Activated T-helper 2 cell treated with anti-CD3 and anti-CD28 coated beads, Interferon-gamma antibody, Interleukin-2, Interleukin-4, amounts not matched to agents 10 μg/mL and 5 μg/mL and 100 μg/mL, durations not matched to agents 14 hours and 24 hours and 36 hours (primary cell): ENCODE data around the gene TTLL9. TPM values are rescaled to one million over a fixed set of nuclear protein-coding genes. Genes with fewer than 3 reads are reported as not detected.

Experiments used
- DNase-seq: peaks from one replicate; pipeline ENCODE4 v3.0.0; 2021; ENCODE audit warnings: low spot score
- H3K27ac Mint-ChIP-seq: one replicate; pipeline ENCODE4 v1.8.0; 2021; ENCODE audit warnings: mixed read lengths
- H3K27me3 Mint-ChIP-seq: one replicate; pipeline ENCODE4 v1.8.0; 2021; ENCODE audit warnings: low read depth, mixed read lengths
- H3K36me3 Mint-ChIP-seq: one replicate; pipeline ENCODE4 v1.8.0; 2021; ENCODE audit warnings: low read depth, mixed read lengths
- H3K4me1 Mint-ChIP-seq: one replicate; pipeline ENCODE4 v1.8.0; 2021; ENCODE audit warnings: low read depth, mixed read lengths
- H3K4me3 Mint-ChIP-seq: one replicate; pipeline ENCODE4 v1.8.0; 2021; ENCODE audit warnings: low read depth, mild to moderate bottlenecking, moderate library complexity, mixed read lengths
- H3K9me3 Mint-ChIP-seq: one replicate; pipeline ENCODE4 v1.8.0; 2021; ENCODE audit warnings: mixed read lengths
- intact Hi-C: fragments of 100-400 bp; cut with micrococcal nuclease; formaldehyde crosslinking; loops from one replicate; pipeline ENCODE4 v1.15.1; 2023
- total RNA-seq: library from RNA; stranded (reverse); gene quantifications from 2 replicates; pipeline ENCODE4 v1.2.3, GENCODE V29; 2022

The TTLL9 gene
- total RNA-seq, 1 donor from 2014 or later: not detected

DNA sequence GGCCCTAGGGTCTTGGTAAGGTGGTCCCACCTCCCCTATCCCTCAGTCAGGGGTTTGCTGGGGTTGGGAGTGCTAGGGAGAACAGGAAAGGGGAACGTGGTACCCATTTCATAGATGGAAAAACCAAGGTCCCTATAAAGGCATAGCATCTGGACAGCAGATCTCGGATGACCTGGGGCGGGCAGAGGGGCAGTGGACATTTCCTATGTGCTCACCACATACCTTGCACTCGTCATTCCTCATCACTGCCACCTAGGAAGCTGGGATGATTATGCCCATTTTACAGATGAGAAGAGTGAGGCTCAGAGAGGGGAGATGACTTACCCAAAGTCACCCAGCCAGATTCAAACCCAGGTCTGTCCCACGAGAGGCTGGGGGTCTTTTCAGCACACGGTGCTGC lies 39.2 kb upstream of the TTLL9 start:
- no peak for DNase-seq
- no peaks in the 10 kb centered on the region for H3K36me3 Mint-ChIP-seq
- H3K4me3 Mint-ChIP-seq: no peak overlapping the region
- H3K9me3 Mint-ChIP-seq: no peaks in the 10 kb centered on the region
- H3K27me3 Mint-ChIP-seq: no peaks in the 10 kb centered on the region
- intact Hi-C loops: no loop called here
- H3K4me1 Mint-ChIP-seq: peaks cover 4% of the 10 kb centered on the region
- no peak overlapping the region for H3K27ac Mint-ChIP-seq

DNA sequence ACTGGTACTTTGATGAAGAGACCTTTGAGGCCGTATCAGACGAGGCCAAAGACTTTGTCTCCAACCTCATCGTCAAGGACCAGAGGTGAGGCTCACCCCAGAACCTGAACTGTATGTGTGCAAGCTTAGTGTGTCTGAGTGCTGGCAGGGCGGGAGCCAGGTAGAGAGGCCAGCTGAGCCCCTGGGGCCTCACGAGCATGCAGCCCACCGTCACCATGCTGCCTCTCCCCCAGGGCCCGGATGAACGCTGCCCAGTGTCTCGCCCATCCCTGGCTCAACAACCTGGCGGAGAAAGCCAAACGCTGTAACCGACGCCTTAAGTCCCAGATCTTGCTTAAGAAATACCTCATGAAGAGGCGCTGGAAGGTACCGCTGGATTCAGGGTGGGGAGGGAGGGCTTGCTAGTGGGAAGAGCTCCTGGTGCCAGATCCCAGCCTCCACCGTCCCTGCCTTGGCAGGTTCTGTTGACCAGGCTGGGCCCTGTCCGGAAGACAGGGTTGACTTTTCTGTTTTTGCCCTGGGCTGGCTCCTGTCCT lies 38.6 kb upstream of the TTLL9 start:
- Mint-ChIP-seq H3K27me3 (no peaks in the 10 kb centered on the region), H3K4me3 (no peak overlapping the region), H3K9me3 (no peaks in the 10 kb centered on the region), H3K27ac (no peak overlapping the region), H3K36me3 (no peaks in the 10 kb centered on the region), H3K4me1 (peaks cover 7% of the 10 kb centered on the region)
- no peak for DNase-seq
- intact Hi-C loops: no loop called here

DNA sequence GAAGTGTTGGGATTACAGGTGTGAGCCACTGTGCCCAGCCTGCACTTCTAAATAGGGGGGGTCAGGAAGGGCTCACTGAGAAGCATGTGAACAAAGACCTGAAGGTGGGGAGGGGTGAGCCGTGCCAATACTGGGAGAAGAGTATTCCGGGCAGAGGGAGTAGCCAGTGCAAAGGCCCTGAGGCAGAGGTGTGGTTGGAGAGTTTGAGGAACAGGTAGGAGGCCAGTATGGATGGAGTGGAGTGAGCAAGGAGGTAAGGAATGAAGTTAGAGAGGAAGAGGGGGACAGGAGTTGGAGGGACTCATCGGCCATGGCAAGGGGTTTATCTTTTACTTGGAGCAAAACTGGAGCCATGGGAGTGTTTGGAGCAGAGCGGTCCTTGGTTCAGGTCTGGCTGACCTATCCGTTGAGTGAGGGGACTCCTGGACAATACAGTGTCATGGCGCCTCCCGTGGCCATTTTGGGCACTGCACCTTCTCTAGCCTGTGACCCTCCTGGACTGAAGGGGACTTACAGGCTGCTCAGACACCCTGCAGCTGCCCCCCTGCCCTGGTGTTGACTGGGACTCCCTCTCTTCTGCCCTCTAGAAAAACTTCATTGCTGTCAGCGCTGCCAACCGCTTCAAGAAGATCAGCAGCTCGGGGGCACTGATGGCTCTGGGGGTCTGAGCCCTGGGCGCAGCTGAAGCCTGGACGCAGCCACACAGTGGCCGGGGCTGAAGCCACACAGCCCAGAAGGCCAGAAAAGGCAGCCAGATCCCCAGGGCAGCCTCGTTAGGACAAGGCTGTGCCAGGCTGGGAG lies 37.1 kb upstream of the TTLL9 start:
- H3K36me3 Mint-ChIP-seq: no peaks in the 10 kb centered on the region

DNA sequence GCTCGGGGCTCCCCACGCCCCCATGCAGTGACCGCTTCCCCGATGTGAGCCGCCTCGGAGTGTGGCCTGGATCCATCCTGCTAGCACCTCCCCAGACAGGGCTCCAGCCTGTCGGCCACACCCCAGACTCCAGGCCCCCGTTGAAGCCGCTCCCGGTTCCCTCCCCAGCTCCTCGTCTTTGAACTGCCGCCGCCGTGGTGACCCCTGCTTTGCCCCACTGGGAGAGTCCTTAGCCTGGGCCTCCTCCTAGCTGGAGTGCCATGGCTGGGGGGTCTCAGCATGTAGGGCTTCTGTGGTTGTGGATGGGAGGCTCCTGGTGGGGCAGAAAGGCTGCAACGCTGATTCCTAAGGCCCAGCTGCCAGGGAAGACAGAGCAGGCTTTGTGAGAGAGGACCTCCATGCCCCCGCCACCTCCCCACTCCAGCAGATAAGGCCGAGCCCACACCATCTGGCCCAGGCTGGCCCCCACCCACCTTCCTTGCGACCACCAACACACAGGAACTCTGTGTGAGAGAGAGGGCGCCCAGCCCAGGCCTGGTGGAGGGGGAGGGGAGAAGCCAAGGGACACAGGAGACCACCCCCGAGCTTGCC lies 36.4 kb upstream of the TTLL9 start:
- H3K27me3 Mint-ChIP-seq: no peaks in the 10 kb centered on the region
- no peak overlapping the region for H3K27ac Mint-ChIP-seq
- no peaks in the 10 kb centered on the region for H3K9me3 Mint-ChIP-seq
- H3K4me3 Mint-ChIP-seq: no peak overlapping the region
- H3K36me3 Mint-ChIP-seq: no peaks in the 10 kb centered on the region
- intact Hi-C loops: no loop called here
- no peak for DNase-seq
- peaks cover 7% of the 10 kb centered on the region for H3K4me1 Mint-ChIP-seq

More for the DNA sequence above, 37.1 kb upstream of the TTLL9 start:
- intact Hi-C loops: no loop called here
- no peak overlapping the region for H3K4me3 Mint-ChIP-seq
- peak; percentile 34 for DNase-seq
- no peaks in the 10 kb centered on the region for H3K27me3 Mint-ChIP-seq
- no peaks in the 10 kb centered on the region for H3K9me3 Mint-ChIP-seq
- no peak overlapping the region for H3K27ac Mint-ChIP-seq
- H3K4me1 Mint-ChIP-seq: peaks cover 7% of the 10 kb centered on the region

DNA sequence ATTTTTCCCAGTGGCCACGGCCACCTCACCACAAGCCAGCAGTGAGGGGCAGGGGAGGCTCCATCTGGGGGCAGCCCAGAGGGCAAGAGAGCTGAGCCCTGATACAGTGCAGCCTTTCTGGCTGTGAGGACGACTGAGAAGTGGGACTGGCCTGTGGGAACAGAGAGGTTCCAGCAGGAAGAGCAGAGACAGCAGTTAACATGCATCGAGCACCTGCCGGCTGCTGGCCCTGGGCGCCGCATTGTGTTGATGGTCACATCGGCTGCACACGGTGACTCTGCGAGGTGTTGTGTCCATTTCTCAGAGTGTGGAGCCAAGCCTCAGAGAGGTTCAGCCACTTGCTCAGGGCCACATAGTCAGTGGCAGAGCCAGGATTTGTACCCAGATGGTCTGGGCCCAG lies 34.9 kb upstream of the TTLL9 start:
- Mint-ChIP-seq H3K4me3 (no peak overlapping the region), H3K9me3 (no peaks in the 10 kb centered on the region), H3K36me3 (no peaks in the 10 kb centered on the region), H3K27ac (no peak overlapping the region), H3K27me3 (no peaks in the 10 kb centered on the region), H3K4me1 (peaks cover 7% of the 10 kb centered on the region)
- no peak for DNase-seq
- intact Hi-C loops: no loop called here

DNA sequence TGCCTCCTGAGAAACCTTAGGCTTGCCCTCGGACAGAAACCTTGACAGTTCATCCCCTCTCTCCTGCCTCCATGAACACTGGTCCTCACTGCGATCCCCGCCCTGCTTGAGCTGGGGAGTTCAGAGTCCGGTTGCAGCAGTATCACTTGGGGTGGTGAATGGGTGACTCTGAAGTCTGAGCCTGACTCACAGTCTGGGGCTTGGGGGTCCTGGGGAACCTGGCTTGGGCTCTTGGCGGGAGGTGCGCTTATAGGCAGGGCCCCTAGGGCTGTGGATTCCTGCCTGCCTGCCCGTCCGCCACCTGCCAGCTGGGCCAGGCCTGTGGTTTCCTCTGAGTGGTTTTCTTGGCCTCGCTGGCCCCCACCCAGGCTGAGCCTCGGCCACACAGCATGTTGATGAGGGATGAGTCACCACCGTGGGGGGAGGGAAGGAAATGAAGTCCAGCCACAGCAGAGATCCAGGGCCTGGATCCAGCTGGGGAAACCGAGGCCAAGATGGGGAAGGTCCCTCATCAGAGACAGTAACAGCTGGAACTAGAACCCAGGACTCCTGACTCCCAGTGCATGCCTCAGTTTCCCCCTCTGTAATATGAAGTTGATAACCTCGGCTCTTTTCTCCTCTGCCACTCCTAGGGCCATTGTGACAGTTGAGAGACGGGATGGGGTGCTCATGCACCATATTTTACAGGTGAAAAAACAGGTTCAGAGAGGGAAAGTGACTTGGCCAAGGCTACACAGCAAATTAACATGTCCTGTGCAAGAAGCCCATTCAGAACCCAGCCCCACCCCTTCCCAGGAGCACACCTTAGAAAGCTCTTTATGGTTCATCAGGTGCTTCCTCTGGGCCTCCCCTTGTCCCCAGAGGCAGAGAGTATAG lies 34.2 kb upstream of the TTLL9 start:
- H3K4me1 Mint-ChIP-seq: peaks cover 7% of the 10 kb centered on the region
- no peaks in the 10 kb centered on the region for H3K36me3 Mint-ChIP-seq
- intact Hi-C loops: no loop called here
- H3K4me3 Mint-ChIP-seq: no peak overlapping the region
- no peaks in the 10 kb centered on the region for H3K9me3 Mint-ChIP-seq
- peak; percentile 31 for DNase-seq
- H3K27me3 Mint-ChIP-seq: no peaks in the 10 kb centered on the region
- no peak overlapping the region for H3K27ac Mint-ChIP-seq

DNA sequence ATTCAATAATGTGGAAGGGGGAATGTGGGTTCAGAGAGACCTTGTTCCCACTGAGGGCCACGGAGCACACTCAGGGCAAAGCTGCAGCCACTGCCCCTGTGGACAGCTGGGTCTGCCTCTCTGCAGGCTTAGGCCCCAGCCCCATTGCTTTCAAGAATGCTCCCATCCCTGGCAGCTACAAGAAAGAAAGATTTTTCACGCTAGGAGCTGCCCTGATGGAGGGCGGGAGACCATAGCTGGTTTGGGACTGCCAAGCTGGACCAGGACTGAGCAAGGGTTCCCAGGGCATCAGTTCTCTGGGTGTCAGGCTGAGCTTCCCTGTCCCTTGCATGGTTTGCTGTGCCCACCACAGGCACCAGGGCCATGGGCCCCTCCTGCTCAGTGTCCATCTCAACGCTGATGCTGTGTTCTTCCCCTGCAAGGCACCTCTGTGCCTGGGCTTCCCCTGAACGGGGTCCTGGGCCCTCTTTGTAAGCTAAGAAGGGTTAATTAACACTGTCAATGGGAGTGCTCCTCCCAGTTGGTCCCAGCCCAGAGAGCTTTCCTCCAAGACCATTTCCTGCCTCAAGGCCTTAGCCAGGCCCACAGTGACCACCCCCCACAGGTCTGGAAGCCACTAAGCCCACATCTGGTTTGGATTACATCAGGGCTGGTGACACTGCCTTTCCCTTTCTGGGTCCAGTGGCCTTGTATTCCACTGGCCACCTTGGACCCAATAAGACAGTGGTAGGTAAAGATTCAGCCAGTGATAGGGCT lies 33.4 kb upstream of the TTLL9 start:
- intact Hi-C loops: no loop called here

DNA sequence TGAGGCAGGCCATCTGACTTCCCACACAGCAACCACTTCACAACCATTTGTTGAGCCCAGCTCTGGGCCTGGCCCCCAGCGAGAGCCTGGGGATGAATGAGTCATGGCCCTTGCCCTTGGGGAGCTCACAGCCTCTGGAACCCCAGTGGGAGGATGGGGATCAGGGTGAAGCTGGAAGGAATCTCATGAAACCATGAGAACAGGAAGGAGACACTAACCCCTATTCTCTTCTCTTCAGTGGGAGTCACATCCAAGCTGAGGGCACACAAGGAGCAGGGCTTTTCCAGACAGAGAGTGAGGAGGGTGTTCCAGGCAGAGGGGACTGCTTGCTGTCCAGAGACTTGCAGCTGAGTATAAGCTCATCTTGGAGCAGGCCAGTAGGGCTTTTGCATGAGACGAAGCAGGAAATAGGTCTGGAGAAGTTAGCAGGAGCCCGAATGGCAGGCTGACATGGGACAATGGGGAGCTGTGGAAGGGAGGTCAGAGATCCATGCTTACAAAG lies 32.5 kb upstream of the TTLL9 start:
- intact Hi-C loops: no loop called here
- H3K27ac Mint-ChIP-seq: no peak overlapping the region
- peaks cover 7% of the 10 kb centered on the region for H3K4me1 Mint-ChIP-seq
- H3K4me3 Mint-ChIP-seq: no peak overlapping the region
- no peaks in the 10 kb centered on the region for H3K36me3 Mint-ChIP-seq
- no peaks in the 10 kb centered on the region for H3K27me3 Mint-ChIP-seq
- DNase-seq: no peak
- no peaks in the 10 kb centered on the region for H3K9me3 Mint-ChIP-seq

More for the DNA sequence above, 33.4 kb upstream of the TTLL9 start:
- peaks cover 7% of the 10 kb centered on the region for H3K4me1 Mint-ChIP-seq
- no peaks in the 10 kb centered on the region for H3K27me3 Mint-ChIP-seq
- no peak for DNase-seq
- no peak overlapping the region for H3K4me3 Mint-ChIP-seq
- H3K36me3 Mint-ChIP-seq: no peaks in the 10 kb centered on the region
- no peaks in the 10 kb centered on the region for H3K9me3 Mint-ChIP-seq
- H3K27ac Mint-ChIP-seq: no peak overlapping the region

DNA sequence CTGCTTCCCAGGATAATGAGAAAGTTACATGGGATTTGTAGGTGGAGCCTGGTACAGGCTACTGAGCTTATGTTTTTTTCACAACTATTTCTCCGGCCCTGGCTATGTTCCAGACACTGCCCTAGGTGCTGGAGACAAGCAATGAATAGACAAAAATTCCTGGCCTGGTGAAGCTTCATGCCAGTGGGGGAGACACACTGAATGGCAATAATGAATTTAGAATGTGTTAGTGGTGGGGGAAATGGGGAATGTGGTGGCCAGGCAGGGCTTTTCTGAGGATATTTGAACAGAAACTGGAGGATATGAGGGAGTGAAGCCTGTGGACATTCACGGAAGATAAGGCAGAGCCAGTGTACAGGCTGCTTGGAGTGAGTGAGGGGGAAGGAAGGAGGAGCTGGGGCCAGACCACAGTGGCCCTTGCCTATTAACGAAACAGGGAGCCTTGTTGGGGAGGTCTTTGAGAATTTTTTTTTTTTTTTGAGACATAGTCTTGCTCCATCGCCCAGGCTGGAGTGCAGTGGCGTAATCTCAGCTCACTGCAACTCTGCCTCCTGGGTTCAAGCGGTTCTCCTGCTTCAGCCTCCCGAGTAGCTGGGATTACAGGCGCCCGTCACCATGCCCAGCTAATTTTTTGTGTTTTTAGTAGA lies 31.7 kb upstream of the TTLL9 start:
- Mint-ChIP-seq H3K4me1 (peaks cover 7% of the 10 kb centered on the region), H3K4me3 (no peak overlapping the region), H3K27me3 (no peaks in the 10 kb centered on the region), H3K36me3 (no peaks in the 10 kb centered on the region), H3K27ac (no peak overlapping the region), H3K9me3 (no peaks in the 10 kb centered on the region)
- DNase-seq: no peak
- intact Hi-C loops: no loop called here

DNA sequence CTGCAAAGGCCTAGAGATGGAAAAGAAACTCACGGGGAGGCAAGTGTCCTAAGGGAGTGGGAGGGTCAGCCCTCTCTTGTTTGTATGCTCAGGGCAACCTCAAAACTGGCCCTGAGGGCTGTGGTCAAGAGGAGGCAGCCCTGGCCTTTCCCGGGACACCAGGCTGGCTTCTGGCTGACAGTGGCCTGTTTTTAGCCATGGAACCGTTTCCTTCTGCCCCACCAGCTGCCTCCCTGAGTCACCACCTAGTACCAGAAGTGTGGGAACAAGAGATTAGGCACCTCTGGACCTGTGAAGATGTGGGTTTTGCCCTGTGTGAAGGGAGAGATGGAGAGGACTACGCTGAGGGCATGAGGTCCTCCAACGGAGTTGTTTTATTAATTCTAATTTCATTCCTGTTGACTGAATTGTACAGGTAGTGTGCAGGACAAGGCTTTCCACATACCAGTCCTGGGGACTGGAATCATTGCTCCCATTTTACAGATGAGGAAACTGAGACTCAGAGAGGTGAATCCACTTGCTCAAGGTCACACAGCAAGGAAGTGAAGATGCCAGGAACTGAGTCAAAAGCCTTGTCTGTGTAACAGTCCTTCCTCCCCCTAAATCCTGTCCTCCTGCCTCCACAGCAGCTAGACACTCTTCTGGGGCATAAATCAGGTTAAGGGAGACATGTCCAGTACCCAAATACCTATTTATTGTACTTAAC lies 30.5 kb upstream of the TTLL9 start:
- H3K4me1 Mint-ChIP-seq: peaks cover 7% of the 10 kb centered on the region
- no peak overlapping the region for H3K4me3 Mint-ChIP-seq
- no peak for DNase-seq
- H3K9me3 Mint-ChIP-seq: no peaks in the 10 kb centered on the region
- H3K27me3 Mint-ChIP-seq: no peaks in the 10 kb centered on the region
- intact Hi-C loops: no loop called here
- no peaks in the 10 kb centered on the region for H3K36me3 Mint-ChIP-seq
- H3K27ac Mint-ChIP-seq: no peak overlapping the region

DNA sequence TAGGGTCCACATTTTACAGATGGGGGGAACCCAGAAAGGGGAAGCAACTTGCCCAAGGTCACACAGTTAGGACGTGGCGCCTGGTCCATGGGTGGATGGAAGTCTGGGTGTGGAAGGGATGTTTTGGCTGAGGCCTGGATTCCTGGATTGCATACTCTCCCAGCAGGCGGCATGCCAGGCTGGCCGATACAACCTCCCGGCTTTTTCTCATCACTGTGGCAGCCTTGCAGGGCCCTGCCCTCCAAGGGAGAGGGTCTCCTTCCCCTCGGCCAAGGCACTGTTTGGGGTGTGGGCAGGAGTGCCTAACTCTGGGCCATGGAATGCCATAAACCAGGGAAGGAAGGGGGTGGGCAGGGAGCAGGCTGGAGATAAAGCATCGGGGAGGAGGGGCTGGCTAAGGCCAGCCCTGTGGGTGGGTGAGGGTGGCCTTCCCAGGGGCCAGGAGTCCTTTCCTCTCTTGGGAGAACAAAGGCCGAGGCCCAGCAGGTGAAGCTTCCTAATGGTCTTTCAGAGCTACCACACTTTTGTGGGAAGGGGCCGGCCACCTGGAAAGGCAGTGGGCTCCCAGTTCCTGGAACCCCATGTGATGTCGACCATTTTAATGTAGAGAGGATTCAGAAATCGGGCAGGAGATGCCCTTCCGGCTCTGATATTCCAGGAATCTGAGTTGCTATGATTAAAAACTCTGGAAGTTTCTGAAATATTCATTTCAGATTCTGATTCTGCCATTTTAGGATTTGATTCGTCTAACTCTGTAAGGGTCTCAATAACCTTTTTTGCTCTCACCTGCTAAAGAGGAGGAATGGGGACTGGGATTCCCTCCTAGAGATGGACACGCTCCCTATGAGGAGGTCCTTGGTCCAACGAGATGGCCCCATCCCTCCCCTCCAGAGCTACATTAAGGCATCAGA lies 29.3 kb upstream of the TTLL9 start:
- H3K4me1 Mint-ChIP-seq: peaks cover 3% of the 10 kb centered on the region
- DNase-seq: no peak
- intact Hi-C loops: no loop called here
- H3K4me3 Mint-ChIP-seq: no peak overlapping the region
- no peak overlapping the region for H3K27ac Mint-ChIP-seq
- H3K36me3 Mint-ChIP-seq: no peaks in the 10 kb centered on the region
- H3K27me3 Mint-ChIP-seq: no peaks in the 10 kb centered on the region
- no peaks in the 10 kb centered on the region for H3K9me3 Mint-ChIP-seq
